OCI-LY7 (cell line): ENCODE measurements around the gene RIN3.

Source experiments
- CTCF ChIP-seq: fragments of 200-600 bp; sonication (generic); conservative IDR thresholded peaks from 2 replicates; pipeline ENCODE4 v1.5.1; 2014; ENCODE audit warnings: mild to moderate bottlenecking, antibody characterized with exemption, low read length, moderate library complexity, mixed read lengths
- EZH2phosphoT487 ChIP-seq: fragments of 200-600 bp; sonication (generic); IDR thresholded peaks from 2 replicates; pipeline ENCODE4 v1.6.1; 2018; ENCODE audit warnings: low read depth, borderline replicate concordance, mild to moderate bottlenecking, mixed run types, antibody characterized with exemption, low read length, moderate library complexity, mixed read lengths

- TF ChIP-seq CTCF (no peak), EZH2phosphoT487 (no peak)
Observed at GRCh38 chr14:92529903-92530302, 16.3 kb downstream of the RIN3 start.
